DMS53 treated with DMSO at 0.1 percent for 48 hours (cell line): ENCODE measurements around the gene EPHB2.
"Not testable (repeated sequence)": the region's sequence is repeated elsewhere in the genome, so short reads cannot be mapped to it uniquely, and the experiment has no call there.

Experiments used
- DNase-seq: peaks from one replicate; lab custom pipeline; 2025; ENCODE audit not compliant: unreplicated experiment; lab: John Stamatoyannopoulos, UW

EPHB2 gene

DNA sequence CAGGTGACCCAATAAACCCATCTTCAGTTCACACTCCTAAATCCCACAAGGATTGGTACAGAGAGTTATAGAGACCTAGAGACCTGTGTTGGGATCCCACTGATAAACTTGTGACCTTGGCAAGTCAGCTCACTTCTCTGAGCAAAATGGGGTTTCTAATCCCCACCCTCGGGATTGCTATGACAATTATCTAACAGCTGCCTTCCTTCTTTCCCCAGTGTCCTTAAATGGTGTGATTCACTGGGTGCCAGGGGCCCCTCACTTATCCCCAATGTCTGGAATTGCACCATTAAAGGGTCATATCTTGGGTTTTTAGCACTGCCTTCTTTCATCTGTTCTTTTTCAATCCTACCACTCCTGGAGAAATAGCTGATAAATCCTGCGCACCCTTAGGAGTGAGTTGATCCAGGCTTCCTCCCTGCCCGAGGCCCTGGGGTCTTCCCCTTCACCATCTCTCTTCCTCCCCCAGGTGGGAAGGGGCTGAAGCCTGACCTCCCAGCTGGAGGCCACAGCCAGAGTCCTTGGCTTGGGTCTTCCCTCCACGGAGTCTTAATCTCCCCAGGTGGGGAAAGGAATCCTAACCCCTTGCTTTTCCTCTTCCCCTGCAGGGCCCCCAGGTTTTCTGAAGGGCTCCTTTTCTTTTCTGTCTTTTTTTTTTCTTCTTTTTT, 222.3 kb downstream of the EPHB2 start:
- DNase-seq, result no peak

- no peak for DNase-seq
Observed at GRCh38 chr1:22935433-22935832, 224.8 kb downstream of the EPHB2 start.

DNA sequence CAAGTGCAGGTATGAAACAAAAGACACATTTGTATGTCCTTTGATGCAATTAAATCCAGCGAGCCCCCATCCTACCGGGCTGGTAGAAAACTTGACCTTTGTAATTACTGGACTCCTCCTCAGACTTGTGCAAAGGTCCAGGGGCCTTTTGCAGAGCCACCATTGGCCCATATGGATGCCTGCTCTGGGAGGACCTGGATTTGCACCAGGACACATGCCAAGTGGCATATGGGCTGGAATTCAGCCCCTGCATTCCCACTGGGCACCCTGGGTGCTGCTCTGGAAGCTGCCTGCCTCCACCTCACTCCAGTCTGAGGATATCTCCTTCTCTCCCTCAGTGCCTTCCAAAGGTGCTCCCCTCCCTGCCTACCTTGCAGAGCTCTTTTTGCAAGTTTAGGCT, 226.0 kb downstream of the EPHB2 start:
- no peak for DNase-seq

GRCh38 chr1:22941257-22941656, 230.6 kb downstream of the EPHB2 start:
- DNase-seq, result no peak

GRCh38 chr1:22944346-22945055, 233.9 kb downstream of the EPHB2 start:
- DNase-seq, result no peak

DNA sequence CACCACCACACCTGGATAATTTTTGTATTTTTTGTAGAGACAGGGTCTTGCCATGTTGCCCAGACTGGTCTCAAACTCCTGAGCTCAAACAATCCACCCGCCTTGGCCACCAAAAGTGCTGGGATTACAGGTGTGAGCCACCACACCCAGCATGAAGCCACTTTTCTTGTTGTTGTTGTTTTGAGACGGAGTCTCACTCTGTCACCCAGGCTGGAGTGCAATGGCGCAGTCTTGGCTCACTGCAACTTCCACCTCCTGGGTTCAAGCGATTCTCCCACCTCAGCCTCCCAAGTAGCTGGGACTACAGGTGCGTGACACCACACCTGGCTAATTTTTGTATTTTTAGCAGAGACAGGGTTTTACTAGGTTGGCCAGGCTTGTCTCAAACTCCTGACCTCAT, 234.5 kb downstream of the EPHB2 start:
- not testable (repeated sequence) for DNase-seq

DNA sequence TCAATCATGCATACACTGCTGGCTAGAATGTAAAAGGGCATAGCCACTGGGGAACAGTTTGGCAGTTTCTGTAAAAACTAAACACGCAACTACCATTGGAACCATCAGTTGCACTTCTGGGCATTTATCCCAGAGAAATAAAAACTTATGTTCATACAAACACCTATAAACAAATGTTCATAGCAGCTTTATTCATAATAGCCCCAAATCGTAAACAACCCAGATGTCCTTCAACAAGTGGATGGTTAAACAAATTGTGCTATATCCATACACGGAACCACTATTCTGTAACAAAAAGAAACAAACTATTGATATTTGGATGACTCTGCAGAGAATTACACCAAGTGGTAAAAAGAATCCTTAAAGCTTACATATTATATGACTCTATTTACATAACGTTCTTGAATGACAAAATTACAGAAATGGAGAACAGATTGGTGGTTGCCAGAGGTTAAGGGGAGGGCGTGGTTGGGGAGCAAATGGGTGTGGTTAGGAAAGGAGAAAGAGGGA, 239.2 kb downstream of the EPHB2 start:
- no peak for DNase-seq

DNA sequence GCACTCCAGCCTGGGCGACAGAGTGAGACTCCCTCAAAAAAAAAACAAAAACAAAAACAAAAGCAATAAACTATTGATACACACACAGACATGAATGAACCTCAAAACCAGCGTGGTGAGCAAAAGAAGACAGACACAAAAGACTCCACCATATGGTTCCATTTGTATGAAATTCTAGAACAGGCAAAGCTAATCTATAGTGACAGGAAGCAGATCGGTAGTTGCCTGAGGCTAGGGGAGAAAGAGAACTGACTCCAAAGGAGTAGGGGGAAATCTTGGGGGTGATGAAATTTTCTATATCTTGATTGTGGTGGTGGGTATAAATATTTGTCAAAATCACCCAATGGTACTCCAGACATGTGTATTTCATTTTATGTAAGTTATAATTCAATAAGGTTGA, 241.2 kb downstream of the EPHB2 start:
- DNase-seq, result no peak

GRCh38 chr1:22952694-22953056, 242.0 kb downstream of the EPHB2 start:
- no peak for DNase-seq

DNA sequence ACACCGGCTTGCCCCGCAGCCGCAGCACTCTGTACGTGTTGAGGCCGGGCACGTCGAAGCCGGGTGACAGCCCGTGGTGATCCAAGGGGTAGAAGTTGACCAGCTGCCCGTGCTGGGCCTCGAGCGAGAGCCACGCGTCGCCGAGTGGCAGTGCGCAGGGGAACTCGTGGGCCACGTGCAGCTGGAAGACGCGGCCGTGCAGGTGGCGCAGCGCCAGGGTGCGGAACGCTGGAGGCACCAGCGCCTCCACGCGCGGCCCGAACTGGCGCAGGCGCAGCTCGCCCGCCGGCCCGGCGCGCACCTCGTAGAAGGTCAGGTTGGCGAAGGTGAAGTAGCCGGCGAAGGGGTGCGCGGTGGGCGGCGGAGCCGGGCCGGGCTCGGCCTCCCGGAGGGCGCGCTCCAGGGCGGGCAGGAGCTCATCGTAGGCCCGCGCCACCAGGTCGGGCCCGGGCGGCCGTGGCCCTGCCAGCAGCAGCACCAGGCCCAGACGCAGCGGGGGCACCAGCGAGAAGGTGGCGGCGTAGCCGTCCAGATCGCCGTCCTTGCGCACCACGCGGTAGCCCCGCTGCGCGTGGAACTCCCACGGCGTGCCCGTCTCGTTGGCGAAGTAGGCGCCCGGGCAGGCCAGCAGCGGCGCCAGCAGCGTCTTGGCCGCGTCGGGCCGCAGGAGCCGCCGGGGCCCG, 242.6 kb downstream of the EPHB2 start:
- DNase-seq, result no peak

GRCh38 chr1:22953740-22954141, 243.1 kb downstream of the EPHB2 start:
- DNase-seq, result no peak

DNA sequence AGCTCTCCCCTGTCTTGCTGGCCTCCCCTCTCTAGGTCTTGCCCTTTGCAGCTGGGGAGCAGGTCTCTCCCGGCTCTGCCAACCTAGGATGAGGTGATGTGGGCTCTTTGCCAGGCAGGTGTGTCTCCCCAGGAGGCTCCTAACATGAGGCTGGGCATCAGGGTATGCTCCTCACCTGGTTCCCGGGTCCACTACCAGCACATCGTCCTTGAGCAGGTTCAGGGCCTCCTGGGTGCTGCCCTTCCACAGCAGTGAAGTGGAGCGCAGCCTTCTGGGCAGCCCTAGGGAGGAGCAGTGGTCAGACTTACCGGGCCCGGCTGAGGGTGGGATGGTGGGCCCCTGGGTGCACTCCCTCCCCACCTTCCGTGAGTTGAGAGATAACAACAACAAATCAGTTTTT, 244.5 kb downstream of the EPHB2 start:
- no peak for DNase-seq

- no peak for DNase-seq
Observed at GRCh38 chr1:22957066-22957465, 246.4 kb downstream of the EPHB2 start.

DNA sequence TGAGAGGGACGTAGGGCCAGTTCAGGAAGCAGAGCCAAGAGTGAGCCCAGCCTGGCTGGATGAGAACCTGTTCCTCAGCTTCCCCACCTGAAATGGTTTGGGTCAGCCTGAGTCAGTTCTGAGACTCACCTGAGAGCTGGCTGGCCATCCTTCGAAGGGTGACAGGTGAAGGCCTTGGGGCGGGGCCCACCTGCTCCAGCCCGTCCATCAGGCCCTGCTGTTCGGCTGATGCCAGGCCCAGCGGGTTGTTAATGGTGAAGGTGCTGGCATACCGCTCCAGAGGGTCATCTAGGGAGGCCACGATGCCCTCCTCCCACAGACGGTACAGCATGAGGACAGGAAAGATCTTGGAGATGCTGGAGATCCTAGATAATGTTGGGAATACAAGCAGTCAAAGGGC, 247.9 kb downstream of the EPHB2 start:
- DNase-seq, result no peak

- DNase-seq, result no peak
Observed at GRCh38 chr1:22959545-22960360, 249.1 kb downstream of the EPHB2 start.

DNA sequence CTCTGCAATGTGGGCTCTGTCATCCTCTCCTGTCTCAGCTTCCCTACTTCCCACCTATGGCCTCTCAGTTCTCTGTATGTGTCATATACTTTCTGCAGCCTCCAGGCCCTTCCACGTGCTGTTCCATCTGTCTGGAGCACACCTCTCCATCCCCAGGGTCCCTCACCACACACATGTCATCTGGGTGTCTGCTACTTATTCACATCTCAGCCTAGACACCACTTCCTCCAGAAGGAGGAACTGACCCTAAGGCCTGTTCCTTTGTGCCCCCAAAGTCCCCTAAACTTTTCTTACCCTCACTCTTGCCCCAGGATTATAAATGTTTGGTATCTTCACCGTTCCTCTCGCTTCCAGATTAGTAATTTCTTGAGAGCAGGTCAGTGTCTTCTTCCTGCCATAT, 251.9 kb downstream of the EPHB2 start:
- no peak for DNase-seq

DNA sequence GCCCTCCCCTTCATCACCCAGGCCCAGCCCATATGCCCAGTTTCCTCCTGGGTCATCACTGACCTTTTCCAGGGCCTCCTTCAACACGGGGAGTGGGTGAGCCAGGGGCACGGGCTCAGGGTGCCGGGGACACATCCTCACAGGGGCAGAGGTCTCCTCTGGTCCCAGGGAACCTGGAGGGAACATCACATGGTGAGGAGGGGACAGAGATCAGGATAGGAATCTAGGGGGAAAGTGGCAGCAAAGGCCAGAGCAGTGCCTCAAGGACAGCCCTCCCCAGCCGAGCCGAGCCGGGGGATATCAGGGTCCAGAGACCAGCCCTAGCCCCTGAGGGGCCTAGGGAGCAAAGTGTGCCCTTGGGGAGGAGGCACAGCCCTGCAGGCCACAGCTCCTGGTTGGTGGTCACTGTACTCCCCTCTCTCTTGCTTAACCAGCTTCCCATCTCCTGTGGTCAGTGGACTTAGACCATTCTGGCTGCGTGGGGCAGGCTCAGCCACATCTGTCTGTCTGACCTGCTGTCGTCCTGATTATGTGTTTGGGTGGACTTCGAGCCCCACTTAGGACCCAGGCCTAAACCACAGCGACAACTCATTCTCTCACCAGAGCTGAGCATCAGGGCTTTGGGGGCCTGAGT, 252.5 kb downstream of the EPHB2 start:
- DNase-seq, result no peak

DNA sequence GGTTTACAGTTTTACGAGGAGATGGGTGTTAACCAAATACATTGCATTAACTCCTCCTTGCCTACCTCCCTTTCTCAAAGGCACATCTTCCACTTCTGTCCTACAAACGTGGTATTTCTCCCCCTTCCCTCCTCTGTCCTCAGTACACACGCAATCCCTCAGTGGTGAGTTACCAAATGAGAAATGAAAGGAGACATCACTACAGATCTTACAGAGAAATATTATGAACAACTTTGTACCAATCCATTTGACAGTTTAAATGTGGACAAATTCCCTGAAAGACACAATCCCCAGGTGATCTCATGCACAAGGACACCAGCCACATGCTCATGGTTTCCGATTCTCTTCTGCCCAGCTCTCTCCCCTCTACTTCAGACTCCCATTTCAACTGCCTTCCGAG, 255.7 kb downstream of the EPHB2 start:
- DNase-seq, result no peak

- no peak for DNase-seq
Observed at GRCh38 chr1:22967833-22968232, 257.2 kb downstream of the EPHB2 start.

GRCh38 chr1:22969304-22969709, 258.7 kb downstream of the EPHB2 start:
- peak; percentile 77 for DNase-seq

DNA sequence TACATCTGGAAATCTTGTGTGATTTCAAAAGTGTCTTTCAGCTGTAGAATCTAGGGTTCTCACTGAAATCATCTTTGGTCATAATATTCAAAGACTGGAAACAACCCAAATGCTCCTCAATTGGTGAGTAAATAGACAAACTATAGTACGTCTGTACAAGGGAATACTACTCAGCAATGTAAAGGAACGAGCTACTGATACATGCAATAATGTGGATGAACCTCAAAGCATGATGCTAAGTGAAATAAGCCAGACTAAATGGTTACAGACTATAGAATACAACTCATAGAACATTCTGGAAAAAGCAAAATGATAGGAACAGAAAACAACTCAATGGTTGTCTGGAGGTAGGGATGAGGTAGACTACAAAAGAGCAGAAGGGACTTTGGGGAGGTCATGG, 259.5 kb downstream of the EPHB2 start:
- DNase-seq, result no peak
